ENCODE measurements around the gene ATP8B3.

DNA sequence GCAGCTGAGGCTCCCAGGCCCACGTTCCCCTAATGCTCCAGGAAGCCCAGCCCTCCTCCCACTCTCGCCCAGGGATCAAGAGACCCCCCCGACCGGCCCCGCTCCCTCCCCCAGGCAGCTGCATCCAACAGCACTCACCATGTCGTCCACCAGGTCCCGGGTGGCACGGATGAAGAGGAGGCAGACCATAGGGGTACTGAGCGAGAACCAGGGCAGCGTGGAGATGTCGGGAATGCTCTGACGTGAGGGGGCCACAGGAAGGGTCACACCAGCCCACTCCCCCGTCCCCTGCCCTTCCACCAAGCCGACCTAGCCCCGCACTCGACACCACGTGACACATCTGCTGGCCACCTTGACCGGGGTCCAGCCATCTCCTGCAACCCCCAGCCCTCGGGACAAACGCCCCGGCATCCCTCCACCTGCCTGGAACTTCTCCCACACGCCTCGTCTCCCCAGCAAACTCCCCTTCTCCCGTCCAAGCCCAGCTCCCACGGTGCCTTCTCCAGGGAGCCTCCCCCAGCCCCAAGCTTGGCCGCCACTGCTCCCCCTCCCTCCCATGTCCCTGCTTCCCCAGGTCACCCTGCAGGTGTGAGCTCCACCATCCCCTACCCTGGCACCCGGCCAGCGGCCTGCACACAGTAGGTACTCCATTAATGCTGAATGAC, 4.9 kb downstream of the ATP8B3 start:
- TF ChIP-seq, protein P1, sequence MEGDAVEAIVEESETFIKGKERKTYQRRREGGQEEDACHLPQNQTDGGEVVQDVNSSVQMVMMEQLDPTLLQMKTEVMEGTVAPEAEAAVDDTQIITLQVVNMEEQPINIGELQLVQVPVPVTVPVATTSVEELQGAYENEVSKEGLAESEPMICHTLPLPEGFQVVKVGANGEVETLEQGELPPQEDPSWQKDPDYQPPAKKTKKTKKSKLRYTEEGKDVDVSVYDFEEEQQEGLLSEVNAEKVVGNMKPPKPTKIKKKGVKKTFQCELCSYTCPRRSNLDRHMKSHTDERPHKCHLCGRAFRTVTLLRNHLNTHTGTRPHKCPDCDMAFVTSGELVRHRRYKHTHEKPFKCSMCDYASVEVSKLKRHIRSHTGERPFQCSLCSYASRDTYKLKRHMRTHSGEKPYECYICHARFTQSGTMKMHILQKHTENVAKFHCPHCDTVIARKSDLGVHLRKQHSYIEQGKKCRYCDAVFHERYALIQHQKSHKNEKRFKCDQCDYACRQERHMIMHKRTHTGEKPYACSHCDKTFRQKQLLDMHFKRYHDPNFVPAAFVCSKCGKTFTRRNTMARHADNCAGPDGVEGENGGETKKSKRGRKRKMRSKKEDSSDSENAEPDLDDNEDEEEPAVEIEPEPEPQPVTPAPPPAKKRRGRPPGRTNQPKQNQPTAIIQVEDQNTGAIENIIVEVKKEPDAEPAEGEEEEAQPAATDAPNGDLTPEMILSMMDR (IDR thresholded peaks at IDR 0.05), result no peak
- TF ChIP-seq POLR2A (IDR thresholded peaks at IDR 0.05), result no peak

Measured in heart left ventricle (tissue), 13 donors.